ENCODE data around the gene CD34.

Gene CD34

DNA sequence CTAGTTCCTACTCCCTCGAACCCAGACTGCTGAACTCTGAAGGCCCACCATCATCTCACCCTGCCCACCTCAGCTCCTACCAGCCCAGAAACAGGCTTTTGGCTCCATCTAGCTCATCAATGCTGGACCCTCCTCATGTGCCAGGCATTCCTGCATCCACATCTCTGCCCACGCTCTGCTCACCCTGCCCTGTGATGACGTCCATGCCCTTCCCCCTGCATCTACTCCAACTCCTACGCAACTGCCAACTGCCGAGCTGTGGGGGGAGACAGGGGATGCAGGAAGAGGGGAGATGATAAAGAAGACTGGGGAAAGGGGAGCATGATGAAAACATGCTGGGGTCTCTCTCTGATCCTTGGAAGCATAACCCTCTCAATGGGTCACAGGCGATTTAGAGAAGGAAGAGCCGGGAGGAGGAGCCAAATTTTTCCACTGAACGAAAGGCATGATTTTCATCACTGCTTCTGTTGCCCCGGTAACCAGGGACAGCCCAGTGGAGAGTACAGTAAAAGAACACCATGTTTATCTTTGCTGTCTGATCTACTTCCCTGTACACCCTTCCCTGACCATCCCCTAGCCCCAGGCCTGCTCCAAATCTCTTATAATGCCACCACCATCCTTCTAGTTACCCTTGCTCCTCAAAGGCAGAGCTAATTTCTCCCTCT lies 44.3 kb downstream of the CD34 start:
- TF ChIP-seq, protein P1, sequence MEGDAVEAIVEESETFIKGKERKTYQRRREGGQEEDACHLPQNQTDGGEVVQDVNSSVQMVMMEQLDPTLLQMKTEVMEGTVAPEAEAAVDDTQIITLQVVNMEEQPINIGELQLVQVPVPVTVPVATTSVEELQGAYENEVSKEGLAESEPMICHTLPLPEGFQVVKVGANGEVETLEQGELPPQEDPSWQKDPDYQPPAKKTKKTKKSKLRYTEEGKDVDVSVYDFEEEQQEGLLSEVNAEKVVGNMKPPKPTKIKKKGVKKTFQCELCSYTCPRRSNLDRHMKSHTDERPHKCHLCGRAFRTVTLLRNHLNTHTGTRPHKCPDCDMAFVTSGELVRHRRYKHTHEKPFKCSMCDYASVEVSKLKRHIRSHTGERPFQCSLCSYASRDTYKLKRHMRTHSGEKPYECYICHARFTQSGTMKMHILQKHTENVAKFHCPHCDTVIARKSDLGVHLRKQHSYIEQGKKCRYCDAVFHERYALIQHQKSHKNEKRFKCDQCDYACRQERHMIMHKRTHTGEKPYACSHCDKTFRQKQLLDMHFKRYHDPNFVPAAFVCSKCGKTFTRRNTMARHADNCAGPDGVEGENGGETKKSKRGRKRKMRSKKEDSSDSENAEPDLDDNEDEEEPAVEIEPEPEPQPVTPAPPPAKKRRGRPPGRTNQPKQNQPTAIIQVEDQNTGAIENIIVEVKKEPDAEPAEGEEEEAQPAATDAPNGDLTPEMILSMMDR (IDR thresholded peaks at IDR 0.05; ENCODE audit: insufficient read depth, low read depth, low read length, missing control alignments) = no peak
- no peak for DNase-seq (ENCODE audit: low read depth)
- no peak overlapping the region for H3K4me3 ChIP-seq (ENCODE audit: low read length)

DNA sequence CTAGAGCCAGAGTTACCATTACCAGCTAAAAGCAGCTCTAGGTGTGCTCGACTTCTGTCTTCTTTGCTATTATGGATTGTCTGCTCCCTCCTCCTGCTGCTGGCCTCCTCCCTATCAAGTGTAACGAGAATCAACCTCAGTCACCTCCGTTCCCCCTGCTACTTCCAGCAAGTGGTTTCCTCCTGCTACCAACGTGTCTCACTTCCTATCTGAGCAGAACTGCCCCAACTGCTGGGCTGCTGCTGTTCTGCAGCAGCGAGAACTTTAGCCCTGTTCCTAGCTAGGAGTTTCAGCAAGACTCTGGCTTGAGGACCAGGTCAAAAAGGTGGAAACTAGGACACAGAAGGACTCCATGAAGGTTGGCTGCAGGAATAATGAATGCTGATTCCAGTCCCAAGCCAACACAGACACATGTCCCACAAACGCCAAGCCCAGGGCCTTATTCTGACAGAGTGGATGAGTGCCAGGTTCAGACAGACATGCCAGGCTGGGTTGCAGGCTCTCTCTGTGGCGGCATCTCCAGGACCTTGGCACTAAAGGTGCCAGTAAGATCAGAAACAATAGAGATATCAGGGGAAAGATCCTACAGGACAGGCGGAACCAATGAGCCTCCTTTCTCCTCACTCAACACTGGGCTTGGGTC lies 46.9 kb downstream of the CD34 start:
- H3K4me3 ChIP-seq (ENCODE audit: low read length) = no peak overlapping the region
- no peak for DNase-seq (ENCODE audit: low read depth)
- TF ChIP-seq, protein P1 (IDR thresholded peaks at IDR 0.05; ENCODE audit: insufficient read depth, low read depth, low read length, missing control alignments) = no peak

DNA sequence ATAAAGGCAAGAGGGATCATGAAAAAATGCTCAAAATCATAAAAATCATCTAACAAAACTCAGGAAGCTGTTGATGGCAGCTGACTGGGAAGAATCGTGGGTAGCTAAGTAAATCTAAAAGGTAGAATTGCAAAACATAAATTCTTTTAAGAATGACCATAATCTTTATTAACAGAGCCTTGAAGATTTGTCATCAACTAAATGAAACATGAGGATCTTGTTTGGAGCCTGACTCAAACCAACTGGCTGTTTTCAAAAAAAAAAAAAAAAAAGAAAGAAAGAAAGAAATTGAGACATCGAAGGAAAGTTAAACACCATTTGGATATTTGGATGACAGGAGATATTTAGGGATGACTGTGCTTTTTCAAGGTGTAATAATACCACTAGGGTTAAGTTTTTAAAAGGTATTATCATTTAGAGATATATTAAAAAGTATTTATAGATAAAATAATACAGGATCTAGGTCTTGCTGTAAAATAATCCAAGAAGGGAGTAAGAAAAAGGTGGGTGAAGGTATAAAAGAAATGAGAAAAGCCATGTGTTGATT lies 48.6 kb downstream of the CD34 start:
- TF ChIP-seq, protein P1 (IDR thresholded peaks at IDR 0.05; ENCODE audit: insufficient read depth, low read depth, low read length, missing control alignments) = no peak
- H3K4me3 ChIP-seq (ENCODE audit: low read length) = no peak overlapping the region

DNA sequence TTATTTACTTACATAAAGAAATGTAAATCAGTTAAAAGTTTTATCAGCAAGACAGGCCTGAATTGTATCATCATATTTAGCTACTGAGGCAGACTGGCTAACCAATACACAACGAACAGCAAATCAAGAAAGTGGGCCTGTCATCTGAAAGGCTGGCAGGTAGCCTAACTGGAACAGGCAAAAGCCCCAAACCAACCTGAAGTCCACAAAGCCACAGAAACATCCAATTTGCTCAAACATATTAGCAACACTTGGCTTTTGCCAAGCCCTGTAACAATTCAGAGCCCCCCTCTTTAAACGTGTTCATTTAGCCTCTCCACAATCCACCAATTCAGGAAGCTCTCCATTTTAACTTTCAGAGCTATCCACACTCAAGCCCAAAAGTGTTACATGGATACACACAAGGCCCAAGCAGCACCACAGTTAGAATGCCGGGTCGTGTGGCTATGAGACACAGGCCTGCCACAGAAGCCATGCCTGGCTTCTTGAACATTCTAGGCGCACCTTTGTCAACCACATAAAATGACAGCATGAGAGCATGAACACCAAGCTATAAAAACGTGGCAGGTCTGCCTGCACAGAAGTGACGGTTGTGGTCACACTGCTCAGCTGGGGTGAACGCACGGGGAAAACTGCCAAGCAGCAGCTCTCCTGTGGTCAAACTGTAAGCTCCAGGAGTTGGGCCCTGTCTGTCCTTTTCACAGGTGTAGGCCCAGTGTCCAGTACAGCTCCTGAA lies 49.3 kb downstream of the CD34 start:
- DNase-seq (ENCODE audit: low read depth) = no peak
- H3K4me3 ChIP-seq (ENCODE audit: low read length) = no peak overlapping the region
- TF ChIP-seq, protein P1 (IDR thresholded peaks at IDR 0.05; ENCODE audit: insufficient read depth, low read depth, low read length, missing control alignments) = no peak

More for the DNA sequence above, 48.6 kb downstream of the CD34 start:
- no peak for DNase-seq (ENCODE audit: low read depth)

DNA sequence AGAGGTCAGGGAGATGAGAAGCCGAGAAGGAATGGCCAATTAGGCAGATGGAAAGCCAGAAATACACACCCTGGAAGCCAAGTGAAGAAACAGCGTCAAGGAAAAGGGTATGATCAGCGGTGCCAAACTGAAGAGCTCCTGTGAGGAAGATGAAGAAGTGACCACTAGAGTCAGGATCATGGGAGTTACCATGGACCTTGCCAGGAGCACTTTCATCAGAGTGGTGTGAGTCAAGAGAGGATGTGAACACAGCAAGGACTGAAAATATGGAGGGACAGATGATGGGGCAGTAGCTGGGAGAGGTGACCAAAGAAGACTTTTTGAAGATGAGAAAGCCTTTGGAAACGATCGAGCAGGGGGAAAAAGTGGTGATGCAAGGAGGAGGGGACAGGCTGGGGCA lies 50.4 kb downstream of the CD34 start:
- TF ChIP-seq, protein P1 (IDR thresholded peaks at IDR 0.05; ENCODE audit: insufficient read depth, low read depth, low read length, missing control alignments) = no peak
- DNase-seq (ENCODE audit: low read depth) = no peak
- H3K4me3 ChIP-seq (ENCODE audit: low read length) = no peak overlapping the region

DNA sequence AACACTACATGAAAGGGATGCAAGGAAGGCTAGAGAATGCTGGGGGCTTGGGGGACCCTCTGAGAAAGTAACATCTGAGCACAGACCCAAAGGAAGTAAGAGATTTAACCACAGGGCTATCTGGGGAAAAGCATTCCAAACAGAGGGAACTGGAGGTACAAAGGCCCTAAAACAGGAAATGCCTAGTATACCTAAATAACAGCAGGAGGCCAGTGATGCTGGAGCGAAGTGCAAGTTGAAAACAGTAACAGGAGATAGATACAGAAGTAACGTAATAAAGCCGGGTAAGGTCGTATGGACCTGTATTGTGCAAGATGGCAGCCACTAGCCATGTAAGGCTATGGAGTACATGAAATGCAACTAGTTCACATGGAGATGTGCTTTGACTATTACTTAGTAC lies 52.1 kb downstream of the CD34 start:
- no peak overlapping the region for H3K4me3 ChIP-seq (ENCODE audit: low read length)
- TF ChIP-seq, protein P1 (IDR thresholded peaks at IDR 0.05; ENCODE audit: insufficient read depth, low read depth, low read length, missing control alignments) = no peak
- DNase-seq (ENCODE audit: low read depth) = no peak

All from epithelial cell of esophagus (primary cell).